ENCODE data around the gene PRC1. TPM values are rescaled to one million over a fixed set of nuclear protein-coding genes. Genes with fewer than 3 reads are reported as not detected.

The PRC1 gene
- total RNA-seq, 1 donor from 2014 or later: 11.8 TPM

- Histone ChIP-seq H3K79me2 (ENCODE audit: insufficient read depth, low read length) (no peaks in the 10 kb centered on the region), H3K9ac (ENCODE audit: low read length) (no peak overlapping the region), H3K36me3 (ENCODE audit: insufficient read depth, low read length) (peaks cover 3% of the 10 kb centered on the region), H3K27ac (ENCODE audit: low read depth, low read length) (no peak overlapping the region), H3K9me3 (ENCODE audit: insufficient read depth, low read depth, low read length) (no peaks in the 10 kb centered on the region), H3K4me1 (ENCODE audit: insufficient read depth, low read length) (no peaks in the 10 kb centered on the region), H4K20me1 (ENCODE audit: insufficient read depth, low read length) (no peaks in the 10 kb centered on the region), H2AFZ (ENCODE audit: low read depth, low read length) (no peak overlapping the region), H3K27me3 (ENCODE audit: insufficient read depth, low read length) (no peaks in the 10 kb centered on the region), H3K4me3 (ENCODE audit: insufficient read depth, low read depth, low read length) (no peak overlapping the region), H3K4me2 (ENCODE audit: low read length) (no peak overlapping the region)
- TF ChIP-seq CTCF (IDR thresholded peaks at IDR 0.05; ENCODE audit: insufficient read depth, low read depth, low read length) (no peak), EZH2 (IDR thresholded peaks at IDR 0.05; ENCODE audit: insufficient read depth, low read length) (no peak)
- Mint-ChIP-seq H3K27ac (ENCODE audit: unreplicated experiment) (no peak overlapping the region), H3K4me3 (ENCODE audit: unreplicated experiment) (no peak overlapping the region), H3K27me3 (ENCODE audit: low read depth, unreplicated experiment) (peaks cover 2% of the 10 kb centered on the region), H3K4me1 (ENCODE audit: low read depth, unreplicated experiment) (peaks cover 2% of the 10 kb centered on the region), H3K9me3 (ENCODE audit: unreplicated experiment) (no peaks in the 10 kb centered on the region), H3K36me3 (ENCODE audit: low read depth, unreplicated experiment) (peaks cover 21% of the 10 kb centered on the region)
- no peak for DNase-seq (ENCODE audit: low read depth)
- FAIRE-seq: no peak
Observed at GRCh38 chr15:90921887-90922286, 72.4 kb downstream of the PRC1 start.

GRCh38 chr15:90918835-90919234 is 75.5 kb downstream of the PRC1 start:
- no peaks in the 10 kb centered on the region for H4K20me1 ChIP-seq (ENCODE audit: insufficient read depth, low read length)
- H3K79me2 ChIP-seq (ENCODE audit: insufficient read depth, low read length): no peaks in the 10 kb centered on the region
- TF ChIP-seq EZH2 (IDR thresholded peaks at IDR 0.05; ENCODE audit: insufficient read depth, low read length): no peak
- TF ChIP-seq CTCF (IDR thresholded peaks at IDR 0.05; ENCODE audit: insufficient read depth, low read depth, low read length): no peak
- peaks cover 2% of the 10 kb centered on the region for H3K27me3 Mint-ChIP-seq (ENCODE audit: low read depth, unreplicated experiment)
- no peak overlapping the region for H3K4me3 Mint-ChIP-seq (ENCODE audit: unreplicated experiment)
- H3K4me2 ChIP-seq (ENCODE audit: low read length): no peak overlapping the region
- no peak overlapping the region for H3K27ac Mint-ChIP-seq (ENCODE audit: unreplicated experiment)
- H3K27ac ChIP-seq (ENCODE audit: low read depth, low read length): no peak overlapping the region
- H3K4me3 ChIP-seq (ENCODE audit: insufficient read depth, low read depth, low read length): no peak overlapping the region
- no peaks in the 10 kb centered on the region for H3K27me3 ChIP-seq (ENCODE audit: insufficient read depth, low read length)
- H3K9me3 Mint-ChIP-seq (ENCODE audit: unreplicated experiment): no peaks in the 10 kb centered on the region
- H3K4me1 ChIP-seq (ENCODE audit: insufficient read depth, low read length): peaks cover 7% of the 10 kb centered on the region
- H3K36me3 Mint-ChIP-seq (ENCODE audit: low read depth, unreplicated experiment): peaks cover 23% of the 10 kb centered on the region
- FAIRE-seq (no peak), DNase-seq (ENCODE audit: low read depth) (no peak)
- H3K36me3 ChIP-seq (ENCODE audit: insufficient read depth, low read length): peaks cover 3% of the 10 kb centered on the region
- H2AFZ ChIP-seq (ENCODE audit: low read depth, low read length): no peak overlapping the region
- no peaks in the 10 kb centered on the region for H3K9me3 ChIP-seq (ENCODE audit: insufficient read depth, low read depth, low read length)
- no peak overlapping the region for H3K9ac ChIP-seq (ENCODE audit: low read length)
- H3K4me1 Mint-ChIP-seq (ENCODE audit: low read depth, unreplicated experiment): peaks cover 17% of the 10 kb centered on the region

DNA sequence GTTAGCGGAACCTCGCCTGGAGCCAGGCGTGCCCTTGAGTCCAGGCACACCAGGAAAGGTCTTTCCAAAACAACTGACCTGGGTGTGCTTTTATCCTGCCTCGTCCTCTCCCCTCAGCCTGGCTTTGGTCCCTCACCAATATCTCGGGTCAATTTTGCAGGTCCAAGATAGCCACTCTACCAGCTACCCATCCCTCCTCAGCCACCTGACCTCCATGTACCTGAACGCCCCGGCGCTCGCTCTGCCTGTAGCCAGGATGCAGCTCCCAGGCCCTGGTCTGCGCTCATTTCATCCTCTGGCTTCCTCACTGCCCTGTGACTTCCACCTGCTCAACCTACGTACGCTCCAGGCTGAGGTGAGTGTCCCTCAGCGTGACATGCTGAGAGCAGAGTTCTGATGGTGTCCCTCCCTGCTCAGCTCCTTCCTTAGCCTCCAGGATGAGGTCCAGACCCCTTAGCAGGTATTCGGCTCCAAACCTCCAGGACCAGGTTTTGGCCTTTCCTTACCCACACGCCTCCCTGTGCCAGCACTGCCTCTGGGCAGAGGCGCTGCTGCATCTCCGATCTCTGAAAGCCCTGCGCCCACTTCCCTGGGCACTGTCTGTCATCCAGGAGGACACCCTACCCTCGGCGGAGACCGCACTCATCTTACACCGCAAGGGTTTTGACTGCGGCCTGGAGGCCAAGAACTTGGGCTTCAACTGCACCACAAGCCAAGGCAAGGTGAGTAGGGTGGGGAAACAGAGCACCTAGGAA is 76.1 kb downstream of the PRC1 start:
- FAIRE-seq (no peak), DNase-seq (ENCODE audit: low read depth) (no peak)
- Histone ChIP-seq H2AFZ (ENCODE audit: low read depth, low read length) (no peak overlapping the region), H3K4me2 (ENCODE audit: low read length) (no peak overlapping the region), H3K4me1 (ENCODE audit: insufficient read depth, low read length) (peaks cover 7% of the 10 kb centered on the region), H3K27me3 (ENCODE audit: insufficient read depth, low read length) (no peaks in the 10 kb centered on the region), H3K9ac (ENCODE audit: low read length) (no peak overlapping the region), H3K36me3 (ENCODE audit: insufficient read depth, low read length) (peaks cover 3% of the 10 kb centered on the region), H3K4me3 (ENCODE audit: insufficient read depth, low read depth, low read length) (no peak overlapping the region), H3K27ac (ENCODE audit: low read depth, low read length) (no peak overlapping the region), H3K9me3 (ENCODE audit: insufficient read depth, low read depth, low read length) (no peaks in the 10 kb centered on the region), H3K79me2 (ENCODE audit: insufficient read depth, low read length) (no peaks in the 10 kb centered on the region), H4K20me1 (ENCODE audit: insufficient read depth, low read length) (no peaks in the 10 kb centered on the region)
- no peaks in the 10 kb centered on the region for H3K9me3 Mint-ChIP-seq (ENCODE audit: unreplicated experiment)
- no peak overlapping the region for H3K27ac Mint-ChIP-seq (ENCODE audit: unreplicated experiment)
- H3K4me3 Mint-ChIP-seq (ENCODE audit: unreplicated experiment): no peak overlapping the region
- peaks cover 2% of the 10 kb centered on the region for H3K27me3 Mint-ChIP-seq (ENCODE audit: low read depth, unreplicated experiment)
- no peak for TF ChIP-seq EZH2 (IDR thresholded peaks at IDR 0.05; ENCODE audit: insufficient read depth, low read length)
- TF ChIP-seq CTCF (IDR thresholded peaks at IDR 0.05; ENCODE audit: insufficient read depth, low read depth, low read length): no peak
- H3K36me3 Mint-ChIP-seq (ENCODE audit: low read depth, unreplicated experiment): peaks cover 24% of the 10 kb centered on the region
- peaks cover 17% of the 10 kb centered on the region for H3K4me1 Mint-ChIP-seq (ENCODE audit: low read depth, unreplicated experiment)

Measured in astrocyte (in vitro differentiated cells and primary cell).